Smooth muscle cell (in vitro differentiated cells): Measurements from ENCODE around the gene DNAJC28. TPM values are rescaled to one million over a fixed set of nuclear protein-coding genes. Genes with fewer than 3 reads are reported as not detected.

ENCODE experiments used
- DNase-seq: peaks from one replicate; lab custom pipeline; 2025; ENCODE audit not compliant: unreplicated experiment; lab: John Stamatoyannopoulos, UW
- H2AFZ ChIP-seq: fragments of 200-600 bp; sonication (generic); 2 replicates; pipeline ENCODE4 v1.6.0; 2016; ENCODE audit warnings: antibody characterized with exemption, low read depth, mild to moderate bottlenecking
- H3F3A ChIP-seq: fragments of 200-600 bp; sonication (generic); 2 replicates; pipeline ENCODE4 v1.6.0; 2017; ENCODE audit warnings: antibody characterized with exemption, low read depth
- H3K27ac ChIP-seq: fragments of 200-600 bp; sonication (generic); 2 replicates; pipeline ENCODE4 v1.5.1; 2016; ENCODE audit warnings: low read depth, mild to moderate bottlenecking
- H3K27me3 ChIP-seq: fragments of 200-600 bp; sonication (generic); 2 replicates; pipeline ENCODE4 v1.6.1; 2016; ENCODE audit warnings: low read depth, mild to moderate bottlenecking
- H3K36me3 ChIP-seq: fragments of 200-600 bp; sonication (generic); 2 replicates; pipeline ENCODE4 v1.5.1; 2016; ENCODE audit warnings: low read depth
- H3K4me1 ChIP-seq: fragments of 200-600 bp; sonication (generic); 2 replicates; pipeline ENCODE4 v1.5.1; 2016; ENCODE audit warnings: low read depth
- H3K4me2 ChIP-seq: fragments of 200-600 bp; sonication (generic); 2 replicates; pipeline ENCODE4 v1.6.0; 2016; ENCODE audit warnings: mild to moderate bottlenecking
- H3K4me3 ChIP-seq: fragments of 200-600 bp; sonication (generic); 2 replicates; pipeline ENCODE4 v1.5.1; 2016; ENCODE audit warnings: mild to moderate bottlenecking
- H3K79me2 ChIP-seq: fragments of 200-600 bp; sonication (generic); 2 replicates; pipeline ENCODE4 v1.6.0; 2016; ENCODE audit warnings: low read depth, mild to moderate bottlenecking
- H3K9ac ChIP-seq: fragments of 200-600 bp; sonication (generic); 2 replicates; pipeline ENCODE4 v1.6.0; 2016; ENCODE audit warnings: low read depth
- H3K9me3 ChIP-seq: fragments of 200-600 bp; sonication (generic); replicated peaks from 2 replicates; pipeline ENCODE4 v1.5.1; 2016; ENCODE audit warnings: low read depth
- H4K20me1 ChIP-seq: fragments of 200-600 bp; sonication (generic); 2 replicates; pipeline ENCODE4 v1.6.0; 2016; ENCODE audit warnings: low read depth
- WGBS: methylation state at CpG from one replicate; pipeline ENCODE4 v1.1.7; 2016; ENCODE audit warnings: low lambda C conversion rate; 5-methylcytosine and 5-hydroxymethylcytosine counted together
- polyA plus RNA-seq: library from polyadenylated mRNA; unstranded; fragments of >200 nt; fragmentation: Nextera tagmentation; extraction: Ambion mirVana; gene quantifications from 2 replicates; pipeline ENCODE4 v1.2.1, GENCODE V29; 2016
- total RNA-seq: library from RNA; depleted of rRNA; stranded (reverse); fragments of >200 nt; gene quantifications from 2 replicates; pipeline ENCODE4 v1.2.3, GENCODE V29; 2014
- TF ChIP-seq, protein P1 (sequence below): fragments of 200-600 bp; sonication (generic); IDR thresholded peaks from 2 replicates; pipeline ENCODE4 v1.5.1; 2017; ENCODE audit warnings: borderline replicate concordance, mild to moderate bottlenecking, antibody characterized with exemption; ENCODE audit not compliant: insufficient read depth, poor library complexity, severe bottlenecking

Gene DNAJC28
- total and polyA plus RNA-seq, 2 experiments from 2014 or later = 0.85 to 1.3 TPM

DNA sequence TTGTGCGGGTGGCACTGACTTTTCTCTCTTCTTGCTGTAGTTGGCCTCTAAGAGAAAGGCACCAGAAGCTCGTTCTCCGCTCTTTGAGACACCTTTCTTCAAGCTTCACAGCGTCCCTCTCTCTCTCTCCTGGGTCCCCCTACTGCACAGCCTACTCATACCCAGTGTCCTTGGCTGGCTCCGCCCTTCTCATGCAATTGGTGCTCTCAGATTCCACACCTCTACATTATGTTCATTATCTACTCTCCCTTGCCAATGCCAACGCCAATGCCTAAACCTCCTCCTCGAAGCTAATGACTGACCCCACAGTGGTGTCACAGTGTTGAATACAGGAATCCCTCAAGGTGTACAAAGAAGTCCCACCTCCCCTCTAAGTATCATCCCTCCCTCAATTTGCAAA, 4.8 kb upstream of the DNAJC28 start:
- H3K36me3 ChIP-seq = no peaks in the 10 kb centered on the region
- H3F3A ChIP-seq = no peaks in the 10 kb centered on the region
- TF ChIP-seq, protein P1, sequence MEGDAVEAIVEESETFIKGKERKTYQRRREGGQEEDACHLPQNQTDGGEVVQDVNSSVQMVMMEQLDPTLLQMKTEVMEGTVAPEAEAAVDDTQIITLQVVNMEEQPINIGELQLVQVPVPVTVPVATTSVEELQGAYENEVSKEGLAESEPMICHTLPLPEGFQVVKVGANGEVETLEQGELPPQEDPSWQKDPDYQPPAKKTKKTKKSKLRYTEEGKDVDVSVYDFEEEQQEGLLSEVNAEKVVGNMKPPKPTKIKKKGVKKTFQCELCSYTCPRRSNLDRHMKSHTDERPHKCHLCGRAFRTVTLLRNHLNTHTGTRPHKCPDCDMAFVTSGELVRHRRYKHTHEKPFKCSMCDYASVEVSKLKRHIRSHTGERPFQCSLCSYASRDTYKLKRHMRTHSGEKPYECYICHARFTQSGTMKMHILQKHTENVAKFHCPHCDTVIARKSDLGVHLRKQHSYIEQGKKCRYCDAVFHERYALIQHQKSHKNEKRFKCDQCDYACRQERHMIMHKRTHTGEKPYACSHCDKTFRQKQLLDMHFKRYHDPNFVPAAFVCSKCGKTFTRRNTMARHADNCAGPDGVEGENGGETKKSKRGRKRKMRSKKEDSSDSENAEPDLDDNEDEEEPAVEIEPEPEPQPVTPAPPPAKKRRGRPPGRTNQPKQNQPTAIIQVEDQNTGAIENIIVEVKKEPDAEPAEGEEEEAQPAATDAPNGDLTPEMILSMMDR = no peak
- 83% methylated on average over 7 of the region's 7 CpGs for WGBS
- no peak overlapping the region for H3K4me2 ChIP-seq
- no peak for DNase-seq
- H3K79me2 ChIP-seq = no peaks in the 10 kb centered on the region
- no peaks in the 10 kb centered on the region for H3K27me3 ChIP-seq
- no peak overlapping the region for H3K4me3 ChIP-seq
- H3K27ac ChIP-seq = no peak overlapping the region
- no peak overlapping the region for H3K9ac ChIP-seq
- H2AFZ ChIP-seq = no peak overlapping the region
- no peaks in the 10 kb centered on the region for H4K20me1 ChIP-seq
- no peaks in the 10 kb centered on the region for H3K9me3 ChIP-seq
- no peaks in the 10 kb centered on the region for H3K4me1 ChIP-seq

DNA sequence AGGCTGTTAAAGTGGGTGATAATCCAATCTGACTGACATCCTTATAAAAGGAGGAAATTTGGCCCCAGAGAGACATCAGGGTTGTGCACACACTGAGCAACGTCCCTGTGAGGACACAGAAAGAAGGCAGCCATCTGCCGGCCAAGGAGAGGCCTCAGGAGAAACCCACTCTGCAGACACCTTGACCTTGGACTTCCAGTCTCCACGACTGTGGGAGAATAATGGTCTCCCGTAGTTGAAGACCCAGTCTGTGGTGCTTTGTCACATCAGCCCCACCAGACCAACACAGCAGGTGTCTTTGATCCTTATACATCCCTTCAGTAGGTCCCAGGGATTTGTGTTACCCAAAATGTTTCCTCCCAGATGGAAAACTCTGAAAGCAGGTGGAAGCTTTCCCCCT, 4.2 kb upstream of the DNAJC28 start:
- TF ChIP-seq, protein P1 = no peak
- Histone ChIP-seq H3K4me3 (no peak overlapping the region), H3K27ac (no peak overlapping the region), H2AFZ (no peak overlapping the region), H3K4me2 (no peak overlapping the region), H3F3A (no peaks in the 10 kb centered on the region), H3K27me3 (no peaks in the 10 kb centered on the region), H3K79me2 (no peaks in the 10 kb centered on the region), H3K4me1 (peaks cover 3% of the 10 kb centered on the region), H3K9ac (no peak overlapping the region), H3K36me3 (no peaks in the 10 kb centered on the region), H3K9me3 (no peaks in the 10 kb centered on the region), H4K20me1 (no peaks in the 10 kb centered on the region)
- 72% methylated on average over 4 of the region's 4 CpGs for WGBS
- DNase-seq = no peak

DNA sequence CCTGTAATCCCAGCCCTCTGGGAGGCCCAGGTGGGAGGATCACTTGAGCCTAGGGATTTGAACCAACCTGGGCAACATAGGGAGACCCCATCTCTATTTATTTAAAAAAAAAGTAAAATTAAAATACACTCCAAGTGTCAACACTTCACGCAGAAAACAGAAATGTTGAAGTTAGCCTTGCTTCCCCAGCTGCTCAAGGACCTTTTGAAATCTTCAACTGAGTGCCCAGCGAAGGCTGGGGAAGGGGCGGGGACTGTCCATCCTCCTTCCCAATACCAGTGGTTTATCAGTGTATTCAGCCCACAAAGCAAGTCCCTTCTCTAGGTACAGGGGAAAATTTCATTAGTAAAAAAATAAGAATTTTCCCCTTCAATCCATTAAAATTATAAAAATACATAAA, 2.2 kb upstream of the DNAJC28 start:
- Histone ChIP-seq H3K79me2 (no peaks in the 10 kb centered on the region), H3K36me3 (no peaks in the 10 kb centered on the region), H4K20me1 (no peaks in the 10 kb centered on the region), H3K9me3 (no peaks in the 10 kb centered on the region), H3K4me1 (peaks cover 5% of the 10 kb centered on the region), H3K4me2 (no peak overlapping the region), H3F3A (no peaks in the 10 kb centered on the region), H3K27ac (no peak overlapping the region), H3K9ac (no peak overlapping the region), H3K27me3 (no peaks in the 10 kb centered on the region), H3K4me3 (no peak overlapping the region), H2AFZ (no peak overlapping the region)
- TF ChIP-seq, protein P1 = no peak
- DNase-seq = no peak
- WGBS = 95% methylated on average over 3 of the region's 3 CpGs

DNA sequence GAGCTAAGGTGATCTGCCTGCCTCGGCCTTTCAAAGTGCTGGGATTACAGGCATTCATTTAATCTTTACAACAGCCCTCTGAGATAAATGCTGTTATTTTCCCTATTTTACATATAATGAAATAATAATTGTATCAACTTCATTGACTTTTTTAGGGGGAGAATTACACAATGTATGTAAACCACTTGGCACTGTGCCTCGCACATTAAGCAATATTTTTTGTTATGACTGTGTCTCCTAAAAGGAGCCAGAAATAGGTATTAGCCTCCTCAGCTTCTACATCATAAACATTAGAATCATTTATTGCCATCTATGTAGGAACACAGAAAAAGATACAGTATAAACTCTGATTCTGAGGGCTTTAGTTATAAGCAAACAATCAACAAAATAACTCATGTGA, 1.1 kb upstream of the DNAJC28 start:
- no peak for DNase-seq
- H3F3A ChIP-seq = no peaks in the 10 kb centered on the region
- H3K79me2 ChIP-seq = no peaks in the 10 kb centered on the region
- no peak overlapping the region for H3K4me3 ChIP-seq
- H4K20me1 ChIP-seq = no peaks in the 10 kb centered on the region
- TF ChIP-seq, protein P1 = no peak
- no peak overlapping the region for H3K27ac ChIP-seq
- no peak overlapping the region for H3K4me2 ChIP-seq
- H2AFZ ChIP-seq = no peak overlapping the region
- no peaks in the 10 kb centered on the region for H3K27me3 ChIP-seq
- no peaks in the 10 kb centered on the region for H3K9me3 ChIP-seq
- WGBS = 93% methylated on average over 2 of the region's 2 CpGs
- peaks cover 5% of the 10 kb centered on the region for H3K4me1 ChIP-seq
- H3K36me3 ChIP-seq = no peaks in the 10 kb centered on the region
- no peak overlapping the region for H3K9ac ChIP-seq
